ENCODE data around the gene CALY.
A peak's percentile ranks its signal among the peaks of the same experiment; 100 is the strongest.

CALY gene

GRCh38 chr10:133307776-133308420, 28.8 kb downstream of the CALY start:
- Histone ChIP-seq H2AFZ (ENCODE audit: low read depth) (peak overlapping the region; percentile 75; the same call in 1 of the 2 replicates), H3K9ac (peak overlapping the region; percentile 98), H3K4me1 (ENCODE audit: low read depth, poor library complexity, severe bottlenecking) (peaks cover 13% of the 10 kb centered on the region), H3K4me2 (peak overlapping the region; percentile 91), H3K36me3 (ENCODE audit: insufficient read depth) (no peaks in the 10 kb centered on the region), H3K79me2 (ENCODE audit: insufficient read depth, low read depth) (peaks cover 44% of the 10 kb centered on the region; the same call in 1 of the 2 replicates), H3K27me3 (ENCODE audit: insufficient read depth, low read depth) (no peaks in the 10 kb centered on the region), H3K4me3 (IDR thresholded peaks at IDR 0.05; ENCODE audit: insufficient read depth, low read depth, low read length) (peak overlapping the region; percentile 31), H3K27ac (peak overlapping the region; percentile 93), H4K20me1 (ENCODE audit: insufficient read depth) (no peaks in the 10 kb centered on the region)
- peak; percentile 75 for TF ChIP-seq CTCF (conservative IDR thresholded peaks at IDR 0.05; ENCODE audit: low read depth, low read length)

- no peak for TF ChIP-seq CTCF (conservative IDR thresholded peaks at IDR 0.05; ENCODE audit: low read depth, low read length)
- Histone ChIP-seq H4K20me1 (ENCODE audit: insufficient read depth) (no peaks in the 10 kb centered on the region), H3K4me1 (ENCODE audit: low read depth, poor library complexity, severe bottlenecking) (peaks cover 13% of the 10 kb centered on the region), H3K36me3 (ENCODE audit: insufficient read depth) (no peaks in the 10 kb centered on the region), H3K4me2 (peak overlapping the region; percentile 91), H3K4me3 (IDR thresholded peaks at IDR 0.05; ENCODE audit: insufficient read depth, low read depth, low read length) (no peak overlapping the region), H3K27me3 (ENCODE audit: insufficient read depth, low read depth) (no peaks in the 10 kb centered on the region), H2AFZ (ENCODE audit: low read depth) (no peak overlapping the region), H3K27ac (0 out of 2 replicates have a peak overlapping the region, but pooled peaks have one; percentile 93), H3K79me2 (ENCODE audit: insufficient read depth, low read depth) (peaks cover 44% of the 10 kb centered on the region; the same call in 1 of the 2 replicates), H3K9ac (no peak overlapping the region)
These were observed 29.7 kb downstream of the CALY start for GRCh38 chr10:133306941-133307379.

- Histone ChIP-seq H2AFZ (ENCODE audit: low read depth) (no peak overlapping the region), H3K79me2 (ENCODE audit: insufficient read depth, low read depth) (peaks cover 44% of the 10 kb centered on the region; the same call in 1 of the 2 replicates), H3K36me3 (ENCODE audit: insufficient read depth) (no peaks in the 10 kb centered on the region), H3K4me3 (IDR thresholded peaks at IDR 0.05; ENCODE audit: insufficient read depth, low read depth, low read length) (no peak overlapping the region), H3K4me2 (no peak overlapping the region), H3K27ac (no peak overlapping the region), H3K4me1 (ENCODE audit: low read depth, poor library complexity, severe bottlenecking) (peaks cover 13% of the 10 kb centered on the region), H3K9ac (no peak overlapping the region), H4K20me1 (ENCODE audit: insufficient read depth) (no peaks in the 10 kb centered on the region), H3K27me3 (ENCODE audit: insufficient read depth, low read depth) (no peaks in the 10 kb centered on the region)
- no peak for TF ChIP-seq CTCF (conservative IDR thresholded peaks at IDR 0.05; ENCODE audit: low read depth, low read length)
These were observed 30.6 kb downstream of the CALY start for GRCh38 chr10:133306097-133306476.

GRCh38 chr10:133303206-133303605, 33.5 kb downstream of the CALY start:
- Histone ChIP-seq H3K9ac (no peak overlapping the region), H3K36me3 (ENCODE audit: insufficient read depth) (no peaks in the 10 kb centered on the region), H3K27ac (no peak overlapping the region), H3K4me3 (IDR thresholded peaks at IDR 0.05; ENCODE audit: insufficient read depth, low read depth, low read length) (no peak overlapping the region), H2AFZ (ENCODE audit: low read depth) (no peak overlapping the region), H4K20me1 (ENCODE audit: insufficient read depth) (no peaks in the 10 kb centered on the region), H3K4me2 (no peak overlapping the region), H3K4me1 (ENCODE audit: low read depth, poor library complexity, severe bottlenecking) (peaks cover 9% of the 10 kb centered on the region), H3K79me2 (ENCODE audit: insufficient read depth, low read depth) (peaks cover 41% of the 10 kb centered on the region; the same call in 1 of the 2 replicates), H3K27me3 (ENCODE audit: insufficient read depth, low read depth) (no peaks in the 10 kb centered on the region)
- no peak for TF ChIP-seq CTCF (conservative IDR thresholded peaks at IDR 0.05; ENCODE audit: low read depth, low read length)

All from KMS-11 (cell line).